NK-92 treated with Interleukin-12 subunit alpha and Interleukin-12 subunit beta, amount 100 ng/mL, for 24 hours (cell line): ENCODE results near the gene TTLL10.

Experiments used
- DNase-seq: peaks from one replicate; lab custom pipeline; 2025; lab: John Stamatoyannopoulos, UW

TTLL10 gene

GRCh38 chr1:1237874-1238701 is 64.4 kb downstream of the TTLL10 start:
- DNase-seq, result no peak

GRCh38 chr1:1238702-1239178 is 65.1 kb downstream of the TTLL10 start:
- DNase-seq, result no peak

- no peak for DNase-seq
Measured at GRCh38 chr1:1239227-1239613, 65.5 kb downstream of the TTLL10 start.

- DNase-seq, result no peak
Measured at GRCh38 chr1:1239614-1240347, 66.1 kb downstream of the TTLL10 start.

GRCh38 chr1:1240348-1240732 is 66.7 kb downstream of the TTLL10 start:
- no peak for DNase-seq

GRCh38 chr1:1240822-1241587 is 67.3 kb downstream of the TTLL10 start:
- no peak for DNase-seq

- DNase-seq, result no peak
Measured at GRCh38 chr1:1241588-1242219, 68.0 kb downstream of the TTLL10 start.

GRCh38 chr1:1242461-1243265 is 69.0 kb downstream of the TTLL10 start:
- DNase-seq, result no peak

- no peak for DNase-seq
Measured at GRCh38 chr1:1243266-1243660, 69.6 kb downstream of the TTLL10 start.

- DNase-seq, result no peak
Measured at GRCh38 chr1:1243807-1244191, 70.1 kb downstream of the TTLL10 start.

GRCh38 chr1:1244192-1244811 is 70.6 kb downstream of the TTLL10 start:
- DNase-seq, result no peak

GRCh38 chr1:1245178-1245816 is 71.6 kb downstream of the TTLL10 start:
- DNase-seq, result no peak

- DNase-seq, result no peak
Measured at GRCh38 chr1:1245817-1246576, 72.3 kb downstream of the TTLL10 start.

GRCh38 chr1:1246577-1247340 is 73.1 kb downstream of the TTLL10 start, which contains the start of gene C1QTNF12:
Gene C1QTNF12 (minus strand): TSS chr1:1246722. CDS start chr1:1246690, 32 bp downstream.
- no peak for DNase-seq

GRCh38 chr1:1247341-1247913 is 73.7 kb downstream of the TTLL10 start:
- DNase-seq, result no peak
